NCI-H446 treated with DMSO at 0.1 percent for 48 hours (cell line): ENCODE results near the gene BTNL8.

ENCODE experiments used
- DNase-seq: peaks from one replicate; lab custom pipeline; 2025; lab: John Stamatoyannopoulos, UW

The BTNL8 gene, protein sequence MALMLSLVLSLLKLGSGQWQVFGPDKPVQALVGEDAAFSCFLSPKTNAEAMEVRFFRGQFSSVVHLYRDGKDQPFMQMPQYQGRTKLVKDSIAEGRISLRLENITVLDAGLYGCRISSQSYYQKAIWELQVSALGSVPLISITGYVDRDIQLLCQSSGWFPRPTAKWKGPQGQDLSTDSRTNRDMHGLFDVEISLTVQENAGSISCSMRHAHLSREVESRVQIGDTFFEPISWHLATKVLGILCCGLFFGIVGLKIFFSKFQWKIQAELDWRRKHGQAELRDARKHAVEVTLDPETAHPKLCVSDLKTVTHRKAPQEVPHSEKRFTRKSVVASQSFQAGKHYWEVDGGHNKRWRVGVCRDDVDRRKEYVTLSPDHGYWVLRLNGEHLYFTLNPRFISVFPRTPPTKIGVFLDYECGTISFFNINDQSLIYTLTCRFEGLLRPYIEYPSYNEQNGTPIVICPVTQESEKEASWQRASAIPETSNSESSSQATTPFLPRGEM

DNA sequence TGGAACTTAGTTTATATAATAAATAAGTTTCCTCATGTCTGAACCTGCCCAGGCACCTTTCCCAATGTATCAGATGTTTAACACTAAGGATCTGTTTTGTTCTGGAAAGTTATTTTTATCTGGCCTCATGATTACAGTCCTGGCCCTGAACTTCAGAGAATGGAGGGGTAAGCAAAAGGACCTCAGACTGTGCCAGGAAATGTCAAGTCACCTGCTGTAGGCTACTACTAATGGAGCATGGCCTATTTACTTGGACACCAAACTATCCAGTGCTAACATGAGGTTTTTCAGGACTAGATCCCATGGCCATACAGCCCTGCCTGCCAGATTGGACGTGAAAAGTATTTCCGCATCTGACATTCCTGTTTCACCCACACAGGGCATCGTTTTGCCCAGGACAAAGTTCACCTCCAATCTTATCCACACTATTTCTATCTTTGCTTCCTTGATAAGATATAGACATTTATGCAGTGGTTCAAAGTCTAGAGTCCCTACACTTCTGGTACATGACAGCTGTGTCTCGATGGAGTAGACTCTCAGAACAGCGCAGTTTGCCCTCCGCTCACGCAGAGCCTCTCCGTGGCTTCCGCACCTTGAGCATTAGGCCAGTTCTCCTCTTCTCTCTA, at the start of gene BTNL8:
Gene BTNL8, plus strand, starts transcription at position 539 of the 626 bp plus-strand sequence. CDS start 152 bp downstream, outside the sequence.
- no peak for DNase-seq

DNA sequence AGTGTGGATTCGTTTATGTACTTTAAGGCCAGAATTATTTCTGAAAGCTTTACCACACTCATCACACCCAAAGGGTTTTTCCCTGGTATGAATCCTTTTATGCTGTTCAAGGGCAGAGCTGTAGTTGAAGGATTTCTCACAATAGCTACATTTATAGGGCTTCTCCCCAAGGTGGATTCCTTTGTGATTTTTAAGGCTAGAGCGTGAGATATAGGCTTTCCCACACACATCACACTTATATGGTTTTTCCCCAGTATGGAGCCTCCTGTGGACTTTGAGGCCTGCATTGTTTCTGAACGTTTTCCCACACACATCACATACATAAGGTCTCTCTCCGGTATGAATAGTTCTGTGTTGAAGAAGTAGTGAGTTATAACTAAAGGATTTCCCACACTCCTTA, 49.1 kb upstream of the BTNL8 start:
- no peak for DNase-seq

DNA sequence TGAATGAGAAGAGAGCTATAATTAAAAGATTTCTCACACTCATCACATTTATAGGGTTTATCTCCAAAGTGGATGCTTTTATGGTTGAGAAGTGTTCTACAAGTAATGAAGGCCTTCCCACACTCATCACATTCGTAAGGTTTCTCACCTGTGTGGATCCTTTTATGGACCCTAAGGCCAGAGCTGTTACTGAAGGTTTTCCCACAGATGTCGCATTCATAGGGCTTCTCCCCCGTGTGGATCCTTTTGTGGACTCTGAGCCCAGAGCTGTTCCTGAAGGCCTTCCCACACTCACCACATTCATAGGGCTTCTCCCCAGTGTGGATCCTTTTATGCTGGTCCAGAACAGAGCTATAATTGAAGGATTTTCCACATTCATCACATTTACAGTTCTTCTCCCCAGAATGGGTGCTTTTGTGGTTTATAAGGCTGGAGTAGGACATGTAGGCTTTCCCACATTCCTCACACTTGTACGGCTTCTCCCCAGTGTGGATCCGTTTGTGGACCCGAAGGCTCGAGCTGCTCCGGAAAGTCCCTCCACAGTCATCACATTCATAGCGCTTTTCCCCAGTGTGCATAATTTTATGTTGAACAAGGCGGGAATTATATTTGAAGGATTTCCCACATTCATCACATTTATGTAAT, 48.4 kb upstream of the BTNL8 start:
- no peak for DNase-seq

DNA sequence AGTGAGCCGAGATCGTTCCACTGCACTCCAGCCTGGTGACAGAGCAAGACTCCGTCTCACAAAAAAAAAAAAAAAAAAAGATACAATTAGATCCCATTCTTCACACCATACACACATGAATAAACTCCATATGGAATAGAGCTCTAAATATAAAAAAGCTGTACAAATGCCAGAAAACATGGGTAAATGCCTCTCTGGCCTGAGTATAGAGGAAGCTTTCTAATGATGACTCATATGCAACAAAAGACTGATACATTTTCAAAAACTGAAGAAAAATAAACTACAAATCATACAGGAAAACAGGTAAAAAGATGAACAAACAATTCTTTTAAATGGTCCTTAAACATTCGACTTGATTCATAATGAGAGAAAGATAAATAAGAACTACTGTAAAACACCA, 46.5 kb upstream of the BTNL8 start:
- no peak for DNase-seq

DNA sequence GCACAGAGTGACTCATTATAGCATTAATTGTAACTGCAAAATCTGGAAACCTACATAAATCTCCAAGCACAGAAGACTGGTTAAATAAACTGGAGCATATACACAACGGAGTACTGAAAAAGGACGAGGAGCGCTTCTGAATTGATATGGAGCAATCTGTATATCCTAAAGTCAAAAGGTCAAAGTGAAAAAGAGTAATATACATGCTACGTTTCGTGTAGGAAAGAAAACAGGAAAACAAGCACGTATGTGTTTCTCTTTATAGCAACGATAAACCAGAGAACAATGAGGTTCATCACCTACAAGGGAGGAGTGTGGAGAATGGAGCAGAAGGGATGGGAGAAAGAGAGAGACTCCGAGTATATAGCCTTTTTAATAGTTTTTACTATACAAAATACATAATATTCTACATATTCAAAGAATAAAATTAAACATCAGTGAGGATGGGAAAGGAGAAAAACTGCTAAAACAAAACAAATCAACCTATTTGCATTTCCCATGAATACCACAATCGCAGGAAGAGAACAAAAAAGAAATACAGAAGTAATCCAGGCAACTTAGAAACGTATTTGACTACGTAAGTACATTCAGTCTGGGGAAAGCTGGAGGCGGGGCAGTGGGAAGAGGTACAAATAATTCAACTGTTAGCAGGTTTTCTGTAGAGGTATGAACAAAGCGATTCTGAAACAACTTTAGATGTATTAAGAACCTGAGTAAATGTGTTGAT, 45.7 kb upstream of the BTNL8 start:
- no peak for DNase-seq

DNA sequence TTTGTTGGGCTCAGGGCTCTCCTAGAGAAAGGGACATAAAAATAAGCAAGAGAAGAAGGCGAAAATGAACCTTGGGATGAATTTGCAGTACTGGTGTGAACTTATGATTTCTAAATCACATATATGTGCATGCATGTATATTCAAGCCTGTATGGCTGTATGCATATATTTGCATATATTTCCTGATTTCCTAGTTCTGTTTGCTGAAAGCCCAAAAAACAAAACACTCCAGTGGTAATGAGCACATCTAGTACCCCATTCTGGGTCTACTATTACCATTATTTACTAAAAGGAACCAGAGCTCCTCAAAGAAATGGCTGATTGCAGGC, 45.1 kb upstream of the BTNL8 start:
- no peak for DNase-seq

DNA sequence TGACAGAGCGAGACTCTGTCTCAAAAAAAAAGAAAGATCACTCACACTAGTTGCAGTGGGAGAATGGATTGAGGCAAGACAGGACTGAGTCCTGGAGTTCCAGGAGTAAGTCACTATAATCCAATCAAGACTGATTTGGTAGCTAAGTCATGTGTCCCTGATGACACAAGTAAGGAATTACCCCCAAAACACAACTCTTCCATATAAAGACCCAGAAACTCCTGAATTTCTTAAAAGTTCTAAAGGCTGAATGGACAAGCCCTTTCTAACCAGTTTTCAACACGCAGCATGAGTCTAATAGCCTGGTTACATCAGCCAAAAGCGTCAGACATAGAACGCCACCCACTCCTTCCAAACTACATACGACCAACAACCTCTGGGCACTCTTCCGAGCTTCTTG, 40.4 kb upstream of the BTNL8 start:
- no peak for DNase-seq

DNA sequence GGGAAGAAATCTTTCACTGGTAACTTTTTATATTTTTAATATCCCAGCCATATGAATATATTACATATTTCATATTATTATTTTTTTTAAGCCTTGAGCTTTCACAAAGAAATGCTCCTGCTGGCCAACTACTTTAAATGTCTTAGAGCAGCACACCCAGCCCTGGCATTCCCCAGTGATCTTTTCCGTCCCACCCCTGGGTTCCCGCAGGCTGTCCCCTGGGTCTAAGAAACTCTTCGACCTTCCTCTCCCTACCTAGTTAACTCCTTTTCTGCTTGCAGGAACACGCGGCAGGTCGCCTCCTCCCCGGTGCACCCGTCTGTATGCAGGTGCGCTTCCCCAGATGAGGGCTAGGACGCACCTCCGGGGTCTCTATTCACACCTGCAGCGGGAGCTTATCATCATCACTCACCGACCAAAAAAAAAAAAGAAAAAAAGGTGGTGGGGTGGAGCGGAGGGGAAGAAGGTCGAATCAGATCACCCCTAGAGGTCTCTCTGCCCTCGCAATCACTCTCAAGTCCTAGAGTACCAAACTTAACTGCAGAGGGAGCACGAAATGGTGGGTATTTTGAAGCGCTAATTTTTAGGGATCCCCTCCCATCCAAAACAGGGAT, 38.6 kb upstream of the BTNL8 start:
- peak; percentile 20 for DNase-seq

DNA sequence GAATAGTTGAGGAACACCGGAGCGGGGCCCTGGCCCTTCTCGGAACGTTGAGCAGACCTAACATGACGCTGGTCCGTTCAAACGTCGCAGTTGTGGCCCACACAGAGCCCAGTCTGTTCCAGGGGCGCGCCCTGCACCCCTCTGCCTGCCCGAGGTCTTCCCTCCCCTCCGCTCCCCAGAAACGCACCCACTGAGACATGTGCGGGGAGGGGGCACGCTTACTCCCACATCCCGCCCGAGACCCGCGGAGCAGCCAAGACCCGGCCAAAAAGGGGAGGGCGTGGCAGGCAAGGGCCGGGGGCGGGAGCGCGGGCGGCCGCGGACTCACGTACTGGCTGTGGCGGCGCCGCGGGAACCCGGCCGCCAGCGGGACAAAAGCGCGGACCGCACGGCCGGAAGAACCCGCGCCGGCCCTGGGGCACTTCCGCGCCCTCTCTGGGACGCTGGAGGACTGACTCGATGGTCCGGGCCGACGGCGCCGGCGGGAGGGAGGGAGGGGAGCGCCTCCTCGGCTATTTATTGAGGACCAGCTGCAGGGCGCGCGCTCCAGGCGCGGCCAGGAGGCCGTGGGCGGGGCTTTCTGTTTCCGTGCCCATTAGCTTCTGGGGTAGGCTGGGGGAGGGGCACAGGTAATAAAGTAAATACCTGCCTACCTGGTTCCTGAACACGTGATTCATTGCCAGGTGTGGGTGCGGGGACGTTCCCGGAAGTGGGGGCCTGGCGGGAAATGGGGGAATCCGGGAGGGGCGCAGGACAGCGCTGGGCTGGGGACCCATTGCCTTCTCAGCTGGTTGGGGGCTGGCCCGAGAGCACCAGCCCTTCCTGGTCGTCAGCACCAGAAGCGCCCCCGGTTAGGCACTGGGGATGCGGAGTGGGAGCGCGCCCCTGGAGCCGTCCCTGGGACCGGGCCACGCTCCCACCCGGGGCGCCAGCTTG, 37.8 kb upstream of the BTNL8 start, which contains the start of gene ZFP62:
Gene ZFP62, minus strand, starts transcription at position 390 of the 936 bp plus-strand sequence. Its CDS starts 57 bp downstream, at position 333.
- peak; percentile 74 for DNase-seq

DNA sequence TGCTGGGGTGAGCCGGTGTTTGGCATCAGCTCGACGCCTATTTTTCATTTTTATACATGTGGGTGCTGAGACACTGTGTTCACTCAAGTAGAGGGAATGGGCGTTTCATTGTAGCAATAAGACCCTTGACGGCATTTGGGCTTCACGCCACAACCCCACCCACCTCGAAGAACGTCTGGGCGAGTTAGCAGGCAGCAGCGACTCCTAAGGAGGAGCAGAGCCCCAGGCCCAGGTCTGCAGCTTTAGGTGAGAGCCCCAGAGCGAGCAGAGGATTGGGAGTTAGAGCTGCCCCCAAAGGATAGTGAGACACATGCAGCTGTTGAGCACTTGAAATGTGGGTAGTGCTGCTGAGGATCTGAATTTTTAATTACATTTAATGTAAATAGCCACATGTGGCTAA, 36.3 kb upstream of the BTNL8 start:
- DNase-seq: no peak

DNA sequence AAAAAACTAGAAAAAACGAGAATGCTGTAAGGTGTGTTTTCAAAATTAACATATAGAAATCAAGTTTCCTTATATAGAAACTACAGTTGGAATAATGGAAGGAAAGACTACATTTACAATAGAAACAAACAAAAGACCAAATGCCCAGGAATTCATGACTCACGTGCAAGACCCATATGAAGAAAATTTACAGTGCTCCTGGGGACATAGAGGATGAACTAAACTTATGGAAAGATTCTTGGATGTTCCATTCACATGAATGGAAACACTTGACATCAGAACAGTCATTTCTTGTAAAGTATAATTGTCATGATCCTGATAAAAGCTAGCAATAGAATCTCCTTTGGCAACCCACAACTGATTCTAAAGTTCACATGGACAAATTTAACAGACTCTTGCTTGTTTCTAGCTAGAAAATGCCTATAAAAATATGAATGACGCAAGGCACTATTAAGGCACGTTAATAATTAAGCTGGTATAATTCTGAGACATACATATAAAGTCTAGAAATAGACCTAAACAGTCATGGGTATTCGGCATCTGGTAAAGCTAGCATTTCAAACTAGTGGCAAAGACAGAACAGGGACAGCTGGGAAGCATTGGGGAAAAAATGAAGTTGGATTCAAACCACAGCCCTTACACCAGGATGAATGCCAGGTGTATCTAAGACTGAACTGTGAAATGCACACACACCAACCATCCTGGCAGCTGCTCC, 32.8 kb upstream of the BTNL8 start:
- DNase-seq: no peak

DNA sequence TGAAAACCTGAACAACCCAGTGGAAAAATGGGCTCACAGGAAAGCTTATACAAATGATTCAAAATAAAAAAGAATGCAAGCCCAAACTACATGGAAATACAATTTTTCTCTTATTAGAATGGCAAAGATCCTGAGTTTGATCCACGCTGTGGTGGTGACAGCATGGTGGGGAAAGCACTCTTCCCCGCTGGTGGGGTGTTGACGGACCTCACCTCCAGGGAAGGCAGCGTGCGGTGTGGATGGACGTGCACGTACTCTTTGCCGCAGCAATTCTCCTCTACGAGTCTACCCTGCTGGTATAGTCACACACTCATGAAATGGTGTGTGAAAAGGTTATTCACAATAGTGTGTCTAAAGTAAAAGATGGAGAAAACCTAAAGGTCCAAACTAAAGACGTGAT, 32.0 kb upstream of the BTNL8 start:
- DNase-seq: no peak

DNA sequence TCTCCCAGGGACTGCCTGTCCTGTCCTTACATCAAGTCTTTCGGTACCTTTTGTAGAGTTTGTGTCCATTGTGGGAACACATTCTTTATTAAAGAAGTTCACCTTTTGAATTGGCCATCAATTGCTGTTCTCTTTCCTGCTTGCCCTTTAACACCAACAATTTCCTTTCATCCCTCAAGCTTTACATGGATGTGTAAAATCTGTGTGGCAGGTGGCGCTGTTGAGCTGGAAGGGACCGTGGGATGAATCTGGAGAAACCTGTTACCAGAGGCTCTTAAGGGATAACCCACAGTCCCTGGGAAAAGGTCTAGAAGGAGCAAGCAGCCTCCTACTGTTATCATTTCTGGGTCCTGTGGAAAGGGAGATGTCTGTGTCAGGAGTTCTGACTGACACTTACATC, 30.0 kb upstream of the BTNL8 start:
- no peak for DNase-seq

DNA sequence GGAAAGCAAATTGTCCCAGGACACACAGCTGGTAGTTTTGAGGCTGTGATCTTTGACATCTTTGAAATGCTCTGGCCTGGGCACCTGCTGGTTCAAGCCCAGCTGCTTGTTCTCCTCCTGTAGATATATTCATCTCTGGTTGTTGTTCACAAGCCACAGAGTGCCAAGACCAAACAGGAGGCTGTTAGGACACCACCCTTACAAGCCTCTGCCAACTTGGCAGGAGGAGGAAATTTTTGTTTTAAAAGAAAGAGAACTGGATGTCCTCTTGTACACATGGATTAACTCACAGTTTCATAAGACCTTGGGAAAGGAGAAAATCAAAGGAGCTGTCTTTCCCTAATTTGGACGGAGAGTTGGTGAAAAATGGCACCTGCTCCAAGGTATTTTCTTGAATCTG, 29.4 kb upstream of the BTNL8 start:
- DNase-seq: no peak

DNA sequence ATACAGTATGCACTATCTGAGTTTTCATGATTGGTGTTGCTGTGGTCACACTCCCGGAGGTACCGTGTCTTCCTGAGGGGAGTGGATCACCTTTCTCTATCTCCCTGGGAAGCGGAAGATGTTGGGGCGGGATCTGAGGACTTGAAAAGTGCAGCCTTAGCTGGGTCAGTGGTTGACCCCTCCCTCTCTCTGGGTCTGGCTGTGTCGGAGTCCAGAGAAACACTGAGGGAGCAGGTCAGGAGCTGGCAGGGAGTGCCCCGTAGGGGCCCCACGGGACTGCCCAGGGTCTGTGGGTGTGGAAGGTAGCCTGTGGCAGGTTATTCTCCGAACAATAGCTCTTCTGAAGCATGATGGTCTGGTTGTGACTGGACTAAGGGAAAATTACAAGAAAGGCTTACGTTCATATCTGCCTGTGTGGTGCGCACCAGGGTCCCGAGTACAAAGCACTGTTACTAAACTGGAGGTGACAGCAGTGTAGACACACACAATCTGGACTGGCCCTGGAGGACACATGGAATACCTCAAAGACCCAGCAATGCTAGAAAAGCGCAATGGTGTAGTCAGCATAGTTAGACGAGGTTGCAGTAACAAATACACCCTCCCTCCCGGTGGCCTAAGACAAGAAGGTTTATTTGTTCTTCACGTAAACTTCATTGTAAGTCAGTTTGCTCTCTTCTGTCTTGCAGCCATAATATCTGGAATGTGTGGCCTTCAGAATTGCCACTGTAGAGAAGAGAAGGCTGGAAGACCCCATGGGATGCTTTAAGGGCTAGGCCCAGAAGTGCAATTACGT, 28.5 kb upstream of the BTNL8 start:
- DNase-seq: no peak

DNA sequence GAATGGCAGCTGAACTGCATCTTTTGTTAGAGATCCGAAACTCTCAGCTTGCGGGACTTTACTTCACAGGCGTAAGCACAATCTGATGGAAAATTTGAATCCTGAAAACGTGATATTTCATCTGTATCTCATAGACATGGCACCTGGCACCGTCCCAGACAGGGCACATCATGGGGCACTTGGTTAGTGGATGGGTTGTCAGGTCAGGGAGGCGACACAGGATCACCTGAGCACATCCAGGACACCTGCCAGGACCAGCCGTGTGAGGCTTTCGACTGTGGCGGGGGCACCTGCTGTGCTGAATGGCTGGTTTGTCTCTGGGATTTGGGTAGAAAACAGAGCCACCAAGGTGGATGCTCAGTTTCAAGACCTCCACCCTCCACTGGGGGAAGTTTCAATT, 26.5 kb upstream of the BTNL8 start:
- no peak for DNase-seq

DNA sequence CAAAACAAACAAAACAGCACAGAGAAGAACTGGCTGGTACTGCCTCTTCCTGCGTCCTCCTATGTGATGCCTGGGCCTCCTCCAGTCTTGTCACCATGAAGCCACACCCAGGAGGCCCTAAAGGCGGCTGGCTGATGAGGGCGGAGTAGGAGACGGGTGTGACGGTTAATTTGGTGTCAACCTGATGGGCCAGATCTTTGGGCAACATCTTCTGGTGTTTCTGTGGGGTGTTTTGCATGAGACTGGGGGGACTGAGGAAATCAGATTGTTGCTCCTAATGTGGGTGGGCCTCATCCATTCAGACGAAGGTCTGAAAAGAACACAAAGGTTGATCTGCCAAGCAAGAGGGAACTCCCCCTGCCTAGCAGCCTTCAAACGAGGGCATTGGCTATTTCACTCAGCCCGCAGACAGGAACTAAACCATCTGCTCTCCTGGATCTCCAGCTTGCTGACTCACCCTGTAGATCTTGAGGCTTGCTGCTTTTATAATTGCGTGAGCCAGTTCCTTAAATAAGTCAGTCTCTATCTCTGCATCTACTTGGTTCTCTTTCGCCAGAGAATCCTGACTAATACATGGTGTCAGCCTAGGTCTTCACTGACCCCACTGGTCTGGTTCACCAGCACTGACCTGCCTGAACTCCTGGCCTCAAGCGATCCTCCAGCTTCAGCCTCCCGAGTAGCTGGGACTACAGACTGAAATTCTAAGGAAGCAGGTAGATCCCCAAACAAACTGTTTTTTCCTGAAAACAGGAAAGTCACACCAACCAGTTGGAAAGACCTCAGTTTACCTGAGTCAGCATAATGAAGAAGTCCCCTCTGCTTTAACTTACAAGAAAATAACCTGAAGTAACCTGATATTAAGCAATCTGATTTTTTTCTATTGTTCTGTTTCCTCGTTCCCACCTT, 25.1 kb upstream of the BTNL8 start:
- DNase-seq: no peak
